NCI-H1436 treated with DMSO at 0.1 percent for 48 hours (cell line): ENCODE measurements around the gene PRPH2.
A peak's percentile ranks its signal among the peaks of the same experiment; 100 is the strongest.
"Not testable (repeated sequence)": the region's sequence is repeated elsewhere in the genome, so short reads cannot be mapped to it uniquely, and the experiment has no call there.

Source experiments
- DNase-seq: peaks from one replicate; lab custom pipeline; 2025; lab: John Stamatoyannopoulos, UW

PRPH2 gene

GRCh38 chr6:42742116-42742894 lies 19.9 kb upstream of the PRPH2 start:
- DNase-seq, result peak; percentile 64

GRCh38 chr6:42740725-42741124 lies 18.3 kb upstream of the PRPH2 start:
- no peak for DNase-seq

GRCh38 chr6:42735976-42736375 lies 13.6 kb upstream of the PRPH2 start:
- no peak for DNase-seq

- DNase-seq, result not testable (repeated sequence)
Observed at GRCh38 chr6:42733867-42734481, 11.6 kb upstream of the PRPH2 start.

- DNase-seq, result no peak
Observed at GRCh38 chr6:42729731-42730130, 7.3 kb upstream of the PRPH2 start.

- no peak for DNase-seq
Observed at GRCh38 chr6:42727627-42728026, 5.2 kb upstream of the PRPH2 start.

- DNase-seq, result no peak
Observed at GRCh38 chr6:42727087-42727611, 4.8 kb upstream of the PRPH2 start.

- DNase-seq, result peak; percentile 11
Observed at GRCh38 chr6:42726485-42727086, 4.2 kb upstream of the PRPH2 start.

GRCh38 chr6:42726026-42726425 lies 3.6 kb upstream of the PRPH2 start:
- DNase-seq, result no peak

GRCh38 chr6:42724825-42725224 lies 2.4 kb upstream of the PRPH2 start:
- no peak for DNase-seq

- no peak for DNase-seq
Observed at GRCh38 chr6:42720739-42721138, 1.7 kb downstream of the PRPH2 start.

GRCh38 chr6:42715871-42716270 lies 6.5 kb downstream of the PRPH2 start:
- DNase-seq, result no peak

GRCh38 chr6:42714098-42714761 lies 8.2 kb downstream of the PRPH2 start:
- no peak for DNase-seq

- DNase-seq, result no peak
Observed at GRCh38 chr6:42711930-42712329, 10.5 kb downstream of the PRPH2 start.

- DNase-seq, result no peak
Observed at GRCh38 chr6:42710316-42710715, 12.1 kb downstream of the PRPH2 start.

GRCh38 chr6:42709871-42710270 lies 12.5 kb downstream of the PRPH2 start:
- no peak for DNase-seq

GRCh38 chr6:42708096-42708495 lies 14.3 kb downstream of the PRPH2 start:
- DNase-seq, result no peak

- no peak for DNase-seq
Observed at GRCh38 chr6:42707595-42707994, 14.8 kb downstream of the PRPH2 start.

GRCh38 chr6:42704937-42705374 lies 17.4 kb downstream of the PRPH2 start:
- no peak for DNase-seq

- DNase-seq, result no peak
Observed at GRCh38 chr6:42704251-42704936, 18.0 kb downstream of the PRPH2 start.

GRCh38 chr6:42702786-42703185 lies 19.6 kb downstream of the PRPH2 start:
- not testable (repeated sequence) for DNase-seq

- DNase-seq, result no peak
Observed at GRCh38 chr6:42702200-42702599, 20.2 kb downstream of the PRPH2 start.
